Measurements from ENCODE around the gene KRT13. TPM values are rescaled to one million over a fixed set of nuclear protein-coding genes. Genes with fewer than 3 reads are reported as not detected.

Gene KRT13
- total and polyA plus RNA-seq, 4 donors, result 0.13 to 3.7 (median 2.8) TPM; not detected in 1

DNA sequence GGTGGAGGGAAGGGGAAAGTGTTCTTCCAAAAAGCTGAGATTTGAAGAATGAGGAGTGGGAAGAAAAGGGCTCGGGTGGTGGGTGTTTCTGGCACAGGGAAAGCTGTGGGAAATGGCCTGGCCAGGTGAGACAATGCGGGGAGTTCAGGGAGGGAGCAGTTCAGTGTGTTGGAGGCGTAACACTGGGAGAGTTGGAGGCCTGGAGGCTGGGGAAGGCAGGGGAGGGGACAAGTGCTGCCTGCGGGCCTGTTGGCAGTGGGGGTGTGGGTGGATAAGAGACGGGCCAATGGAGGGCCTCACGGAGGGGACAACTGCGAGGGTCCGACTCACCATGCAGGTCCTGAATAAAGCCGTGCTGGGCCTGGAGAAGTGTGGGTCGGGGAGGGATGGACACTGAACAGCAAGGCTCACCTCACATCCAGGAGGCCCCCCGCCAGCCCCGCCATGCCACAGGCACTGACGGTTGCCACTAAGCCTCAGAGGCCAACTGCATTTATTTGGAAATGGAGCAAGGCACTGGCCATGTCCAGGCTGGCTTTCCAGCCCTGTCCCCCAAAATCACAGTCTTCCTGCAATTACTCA lies 40.5 kb upstream of the KRT13 start:
- DNase-seq (ENCODE audit: low spot score), result no peak
- Histone ChIP-seq H3K9ac (ENCODE audit: low read depth in 1 of 2, low read length in 2 of 2) (no peak overlapping the region), H3K27me3 (ENCODE audit: control insufficient read depth in 4 of 4, insufficient read depth in 4 of 4, low read length in 3 of 4) (peaks cover 0 to 5% (median 0%) of the 10 kb centered on the region in 4 donors), H3K27ac (ENCODE audit: low read depth in 1 of 2, low read length in 2 of 2) (no peak overlapping the region), H3K9me3 (ENCODE audit: control insufficient read depth in 4 of 4, low read length in 3 of 4) (peaks cover 0 to 3% (median under 1%) of the 10 kb centered on the region in 4 donors), H3K36me3 (ENCODE audit: control insufficient read depth in 4 of 4, insufficient read depth in 3 of 4, low read depth in 1 of 4, low read length in 3 of 4) (no peaks in the 10 kb centered on the region), H3K4me3 (ENCODE audit: low read depth in 1 of 3, low read length in 3 of 3) (no peak overlapping the region), H3K4me1 (ENCODE audit: control insufficient read depth in 4 of 4, insufficient read depth in 4 of 4, low read length in 3 of 4) (peaks cover 3 to 8% (median 6%) of the 10 kb centered on the region in 4 donors)
- TF ChIP-seq RXRA (IDR thresholded peaks at IDR 0.05), result no peak
- TF ChIP-seq, protein P1, sequence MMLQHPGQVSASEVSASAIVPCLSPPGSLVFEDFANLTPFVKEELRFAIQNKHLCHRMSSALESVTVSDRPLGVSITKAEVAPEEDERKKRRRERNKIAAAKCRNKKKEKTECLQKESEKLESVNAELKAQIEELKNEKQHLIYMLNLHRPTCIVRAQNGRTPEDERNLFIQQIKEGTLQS (IDR thresholded peaks at IDR 0.05), result no peak
- no peak for TF ChIP-seq HNF4A (conservative IDR thresholded peaks at IDR 0.05)
- TF ChIP-seq YY1 (IDR thresholded peaks at IDR 0.05), result no peak
- no peak for TF ChIP-seq NR2F2 (IDR thresholded peaks at IDR 0.05)
- TF ChIP-seq JUND (IDR thresholded peaks at IDR 0.05), result no peak
- no peak for TF ChIP-seq GABPA (IDR thresholded peaks at IDR 0.05 in 1 of 2, conservative IDR thresholded peaks at IDR 0.05 in 1 of 2)
- TF ChIP-seq, protein P2, sequence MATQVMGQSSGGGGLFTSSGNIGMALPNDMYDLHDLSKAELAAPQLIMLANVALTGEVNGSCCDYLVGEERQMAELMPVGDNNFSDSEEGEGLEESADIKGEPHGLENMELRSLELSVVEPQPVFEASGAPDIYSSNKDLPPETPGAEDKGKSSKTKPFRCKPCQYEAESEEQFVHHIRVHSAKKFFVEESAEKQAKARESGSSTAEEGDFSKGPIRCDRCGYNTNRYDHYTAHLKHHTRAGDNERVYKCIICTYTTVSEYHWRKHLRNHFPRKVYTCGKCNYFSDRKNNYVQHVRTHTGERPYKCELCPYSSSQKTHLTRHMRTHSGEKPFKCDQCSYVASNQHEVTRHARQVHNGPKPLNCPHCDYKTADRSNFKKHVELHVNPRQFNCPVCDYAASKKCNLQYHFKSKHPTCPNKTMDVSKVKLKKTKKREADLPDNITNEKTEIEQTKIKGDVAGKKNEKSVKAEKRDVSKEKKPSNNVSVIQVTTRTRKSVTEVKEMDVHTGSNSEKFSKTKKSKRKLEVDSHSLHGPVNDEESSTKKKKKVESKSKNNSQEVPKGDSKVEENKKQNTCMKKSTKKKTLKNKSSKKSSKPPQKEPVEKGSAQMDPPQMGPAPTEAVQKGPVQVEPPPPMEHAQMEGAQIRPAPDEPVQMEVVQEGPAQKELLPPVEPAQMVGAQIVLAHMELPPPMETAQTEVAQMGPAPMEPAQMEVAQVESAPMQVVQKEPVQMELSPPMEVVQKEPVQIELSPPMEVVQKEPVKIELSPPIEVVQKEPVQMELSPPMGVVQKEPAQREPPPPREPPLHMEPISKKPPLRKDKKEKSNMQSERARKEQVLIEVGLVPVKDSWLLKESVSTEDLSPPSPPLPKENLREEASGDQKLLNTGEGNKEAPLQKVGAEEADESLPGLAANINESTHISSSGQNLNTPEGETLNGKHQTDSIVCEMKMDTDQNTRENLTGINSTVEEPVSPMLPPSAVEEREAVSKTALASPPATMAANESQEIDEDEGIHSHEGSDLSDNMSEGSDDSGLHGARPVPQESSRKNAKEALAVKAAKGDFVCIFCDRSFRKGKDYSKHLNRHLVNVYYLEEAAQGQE (IDR thresholded peaks at IDR 0.05), result no peak
- TF ChIP-seq FOXA2 (IDR thresholded peaks at IDR 0.05), result no peak
- TF ChIP-seq SP1 (IDR thresholded peaks at IDR 0.05), result no peak
- TF ChIP-seq FOXA1 (IDR thresholded peaks at IDR 0.05), result no peak
- TF ChIP-seq, protein P3, sequence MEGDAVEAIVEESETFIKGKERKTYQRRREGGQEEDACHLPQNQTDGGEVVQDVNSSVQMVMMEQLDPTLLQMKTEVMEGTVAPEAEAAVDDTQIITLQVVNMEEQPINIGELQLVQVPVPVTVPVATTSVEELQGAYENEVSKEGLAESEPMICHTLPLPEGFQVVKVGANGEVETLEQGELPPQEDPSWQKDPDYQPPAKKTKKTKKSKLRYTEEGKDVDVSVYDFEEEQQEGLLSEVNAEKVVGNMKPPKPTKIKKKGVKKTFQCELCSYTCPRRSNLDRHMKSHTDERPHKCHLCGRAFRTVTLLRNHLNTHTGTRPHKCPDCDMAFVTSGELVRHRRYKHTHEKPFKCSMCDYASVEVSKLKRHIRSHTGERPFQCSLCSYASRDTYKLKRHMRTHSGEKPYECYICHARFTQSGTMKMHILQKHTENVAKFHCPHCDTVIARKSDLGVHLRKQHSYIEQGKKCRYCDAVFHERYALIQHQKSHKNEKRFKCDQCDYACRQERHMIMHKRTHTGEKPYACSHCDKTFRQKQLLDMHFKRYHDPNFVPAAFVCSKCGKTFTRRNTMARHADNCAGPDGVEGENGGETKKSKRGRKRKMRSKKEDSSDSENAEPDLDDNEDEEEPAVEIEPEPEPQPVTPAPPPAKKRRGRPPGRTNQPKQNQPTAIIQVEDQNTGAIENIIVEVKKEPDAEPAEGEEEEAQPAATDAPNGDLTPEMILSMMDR (IDR thresholded peaks at IDR 0.05; ENCODE audit: low read depth, low read length, missing input control), result no peak
- TF ChIP-seq, protein P4, sequence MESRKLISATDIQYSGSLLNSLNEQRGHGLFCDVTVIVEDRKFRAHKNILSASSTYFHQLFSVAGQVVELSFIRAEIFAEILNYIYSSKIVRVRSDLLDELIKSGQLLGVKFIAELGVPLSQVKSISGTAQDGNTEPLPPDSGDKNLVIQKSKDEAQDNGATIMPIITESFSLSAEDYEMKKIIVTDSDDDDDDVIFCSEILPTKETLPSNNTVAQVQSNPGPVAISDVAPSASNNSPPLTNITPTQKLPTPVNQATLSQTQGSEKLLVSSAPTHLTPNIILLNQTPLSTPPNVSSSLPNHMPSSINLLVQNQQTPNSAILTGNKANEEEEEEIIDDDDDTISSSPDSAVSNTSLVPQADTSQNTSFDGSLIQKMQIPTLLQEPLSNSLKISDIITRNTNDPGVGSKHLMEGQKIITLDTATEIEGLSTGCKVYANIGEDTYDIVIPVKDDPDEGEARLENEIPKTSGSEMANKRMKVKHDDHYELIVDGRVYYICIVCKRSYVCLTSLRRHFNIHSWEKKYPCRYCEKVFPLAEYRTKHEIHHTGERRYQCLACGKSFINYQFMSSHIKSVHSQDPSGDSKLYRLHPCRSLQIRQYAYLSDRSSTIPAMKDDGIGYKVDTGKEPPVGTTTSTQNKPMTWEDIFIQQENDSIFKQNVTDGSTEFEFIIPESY (IDR thresholded peaks at IDR 0.05), result no peak
- TF ChIP-seq HNF4G (IDR thresholded peaks at IDR 0.05), result no peak
- TF ChIP-seq, protein P5, sequence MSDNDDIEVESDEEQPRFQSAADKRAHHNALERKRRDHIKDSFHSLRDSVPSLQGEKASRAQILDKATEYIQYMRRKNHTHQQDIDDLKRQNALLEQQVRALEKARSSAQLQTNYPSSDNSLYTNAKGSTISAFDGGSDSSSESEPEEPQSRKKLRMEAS (IDR thresholded peaks at IDR 0.05), result no peak
- TF ChIP-seq TAF1 (conservative IDR thresholded peaks at IDR 0.05), result no peak
- TF ChIP-seq RAD21 (IDR thresholded peaks at IDR 0.05), result no peak
- TF ChIP-seq EGR1 (IDR thresholded peaks at IDR 0.05; ENCODE audit: low read depth in 2 of 2), result no peak
- WGBS, result 86% methylated on average over 13 of the region's 13 CpGs
